SK-N-SH treated with all-trans-retinoic acid at 6 μM for 48 hours (cell line): ENCODE results near the gene ZBTB17.

Source experiments
- ATAC-seq: fragments of 200-7000 bp; cut with Tn5 transposase; 3 replicates; pipeline ENCODE4 v1.9.1; 2020; ENCODE audit warnings: mild to moderate bottlenecking, moderate library complexity
- ARNTL ChIP-seq: fragments of 450-650 bp; formaldehyde crosslinking; IDR thresholded peaks from 2 replicates; pipeline ENCODE4 v1.5.0; 2020; ENCODE audit warnings: low read depth, mild to moderate bottlenecking, moderate library complexity, borderline replicate concordance
- BACH2 ChIP-seq: fragments of 250-450 bp; sonication (Bioruptor Pico); IDR thresholded peaks from 2 replicates; pipeline ENCODE4 v1.9.0; 2021; ENCODE audit warnings: mild to moderate bottlenecking, borderline replicate concordance
- CREB5 ChIP-seq: fragments of 250-450 bp; sonication (Bioruptor Pico); IDR thresholded peaks from 2 replicates; pipeline ENCODE4 v1.5.1; 2020; ENCODE audit warnings: low read depth, mild to moderate bottlenecking, moderate library complexity
- CSDC2 ChIP-seq: fragments of 250-450 bp; sonication (Bioruptor Pico); IDR thresholded peaks from 2 replicates; pipeline ENCODE4 v1.5.0; 2020; ENCODE audit warnings: mild to moderate bottlenecking, moderate library complexity
- GLIS3 ChIP-seq: fragments of 250-450 bp; sonication (Bioruptor Pico); IDR thresholded peaks from 2 replicates; pipeline ENCODE4 v1.5.0; 2020; ENCODE audit warnings: mild to moderate bottlenecking, moderate library complexity
- ISL1 ChIP-seq: fragments of 250-450 bp; sonication (Bioruptor Pico); IDR thresholded peaks from 2 replicates; pipeline ENCODE4 v2.1.2; 2022; ENCODE audit warnings: mild to moderate bottlenecking, moderate library complexity
- OSR1 ChIP-seq: fragments of 250-450 bp; sonication (Bioruptor Pico); IDR thresholded peaks from 2 replicates; pipeline ENCODE4 v1.8.0; 2022; ENCODE audit warnings: moderate library complexity, mild to moderate bottlenecking, inconsistent platforms
- PATZ1 ChIP-seq: fragments of 250-450 bp; sonication (Bioruptor Pico); IDR thresholded peaks from 2 replicates; pipeline ENCODE4 v1.8.0; 2020; ENCODE audit warnings: mild to moderate bottlenecking, moderate library complexity, borderline replicate concordance
- POU6F1 ChIP-seq: fragments of 250-450 bp; sonication (Bioruptor Pico); IDR thresholded peaks from 2 replicates; pipeline ENCODE4 v1.8.0; 2021; ENCODE audit warnings: low read depth, mild to moderate bottlenecking, moderate library complexity, borderline replicate concordance
- PPARA ChIP-seq: fragments of 250-450 bp; sonication (Bioruptor Pico); IDR thresholded peaks from 2 replicates; pipeline ENCODE4 v1.5.0; 2020; ENCODE audit warnings: mild to moderate bottlenecking, borderline replicate concordance
- RARB ChIP-seq: fragments of 250-450 bp; sonication (Bioruptor Pico); IDR thresholded peaks from 2 replicates; pipeline ENCODE4 v1.8.0; 2021; ENCODE audit warnings: mild to moderate bottlenecking, moderate library complexity
- TCF4 ChIP-seq: fragments of 250-450 bp; sonication (Bioruptor Pico); IDR thresholded peaks from 2 replicates; pipeline ENCODE4 v1.8.0; 2021; ENCODE audit warnings: mild to moderate bottlenecking, moderate library complexity, borderline replicate concordance
- TOX ChIP-seq: fragments of 250-450 bp; sonication (Bioruptor Pico); IDR thresholded peaks from 2 replicates; pipeline ENCODE4 v1.8.0; 2021; ENCODE audit warnings: mild to moderate bottlenecking, moderate library complexity, borderline replicate concordance
- TSHZ2 ChIP-seq: fragments of 250-450 bp; sonication (Bioruptor Pico); IDR thresholded peaks from 2 replicates; pipeline ENCODE4 v1.5.0; 2020; ENCODE audit warnings: mild to moderate bottlenecking, moderate library complexity
- ZC3H10 ChIP-seq: fragments of 250-450 bp; sonication (Bioruptor Pico); IDR thresholded peaks from 2 replicates; pipeline ENCODE4 v1.5.1; 2021; ENCODE audit warnings: mild to moderate bottlenecking, moderate library complexity
- ZFP3 ChIP-seq: fragments of 250-450 bp; sonication (Bioruptor Pico); IDR thresholded peaks from 2 replicates; pipeline ENCODE4 v1.5.0; 2020; ENCODE audit warnings: mild to moderate bottlenecking, moderate library complexity
- ZFP30 ChIP-seq: fragments of 450-650 bp; formaldehyde crosslinking; IDR thresholded peaks from 2 replicates; pipeline ENCODE4 v1.5.0; 2022; ENCODE audit warnings: mild to moderate bottlenecking, moderate library complexity
- ZNF565 ChIP-seq: fragments of 450-650 bp; formaldehyde crosslinking; conservative IDR thresholded peaks from 2 replicates; pipeline ENCODE4 v1.5.0; 2020; ENCODE audit warnings: low read depth, mild to moderate bottlenecking, moderate library complexity
- ZNF70 ChIP-seq: fragments of 450-650 bp; formaldehyde crosslinking; IDR thresholded peaks from 2 replicates; pipeline ENCODE4 v1.5.0; 2020; ENCODE audit warnings: mild to moderate bottlenecking, moderate library complexity
- ZNF8 ChIP-seq: fragments of 450-650 bp; formaldehyde crosslinking; IDR thresholded peaks from 2 replicates; pipeline ENCODE4 v1.5.0; 2020; ENCODE audit warnings: mild to moderate bottlenecking, moderate library complexity

ZBTB17 gene

GRCh38 chr1:15989776-15990175 is 13.9 kb upstream of the ZBTB17 start:
- no peak for TF ChIP-seq CSDC2
- no peak for TF ChIP-seq ZFP30
- no peak for TF ChIP-seq ZFP3 (CRISPR knock-in tag)
- TF ChIP-seq GLIS3 (CRISPR knock-in tag) = no peak
- no peak for TF ChIP-seq ZNF8 (CRISPR knock-in tag)
- no peak for TF ChIP-seq PATZ1 (CRISPR knock-in tag)
- no peak for TF ChIP-seq TOX (CRISPR knock-in tag)
- no peak for TF ChIP-seq ZNF565
- no peak for TF ChIP-seq ZNF70 (CRISPR knock-in tag)
- TF ChIP-seq ZC3H10 (CRISPR knock-in tag) = no peak
- no peak for TF ChIP-seq ISL1 (CRISPR knock-in tag)
- no peak for TF ChIP-seq PPARA (CRISPR knock-in tag)
- TF ChIP-seq CREB5 = no peak
- TF ChIP-seq OSR1 (CRISPR knock-in tag) = no peak
- no peak for ATAC-seq

- TF ChIP-seq CSDC2 = no peak
- no peak for TF ChIP-seq ISL1 (CRISPR knock-in tag)
- TF ChIP-seq ZNF8 (CRISPR knock-in tag) = no peak
- no peak for TF ChIP-seq RARB (CRISPR knock-in tag)
- TF ChIP-seq POU6F1 (CRISPR knock-in tag) = no peak
- TF ChIP-seq GLIS3 (CRISPR knock-in tag) = no peak
- TF ChIP-seq TSHZ2 (CRISPR knock-in tag) = no peak
- TF ChIP-seq CREB5 = no peak
- no peak for TF ChIP-seq ARNTL (CRISPR knock-in tag)
- no peak for TF ChIP-seq PPARA (CRISPR knock-in tag)
- TF ChIP-seq TCF4 (CRISPR knock-in tag) = no peak
- no peak for TF ChIP-seq BACH2 (CRISPR knock-in tag)
- ATAC-seq = no peak
Observed at GRCh38 chr1:15988856-15989736, 13.2 kb upstream of the ZBTB17 start.

- ATAC-seq = no peak
- no peak for TF ChIP-seq CREB5
- TF ChIP-seq, all 23 proteins: peak for 0
Observed at GRCh38 chr1:15985611-15986297, 9.9 kb upstream of the ZBTB17 start.
